HT1080 (cell line): ENCODE measurements around the gene MSANTD1. TPM values are rescaled to one million over a fixed set of nuclear protein-coding genes. Genes with fewer than 3 reads are reported as not detected.

Experiments used
- DNase-seq: peaks from one replicate; pipeline ENCODE4 v3.0.0-alpha.2; 2015; ENCODE audit warnings: low read depth
- total RNA-seq: library from RNA; depleted of rRNA; stranded (reverse); fragments of >200 nt; shearing (Covaris generic); gene quantifications from 2 replicates; pipeline ENCODE4 v1.2.3, GENCODE V29; 2014

The MSANTD1 gene
- total RNA-seq, 1 experiment from 2014 or later = not detected

DNA sequence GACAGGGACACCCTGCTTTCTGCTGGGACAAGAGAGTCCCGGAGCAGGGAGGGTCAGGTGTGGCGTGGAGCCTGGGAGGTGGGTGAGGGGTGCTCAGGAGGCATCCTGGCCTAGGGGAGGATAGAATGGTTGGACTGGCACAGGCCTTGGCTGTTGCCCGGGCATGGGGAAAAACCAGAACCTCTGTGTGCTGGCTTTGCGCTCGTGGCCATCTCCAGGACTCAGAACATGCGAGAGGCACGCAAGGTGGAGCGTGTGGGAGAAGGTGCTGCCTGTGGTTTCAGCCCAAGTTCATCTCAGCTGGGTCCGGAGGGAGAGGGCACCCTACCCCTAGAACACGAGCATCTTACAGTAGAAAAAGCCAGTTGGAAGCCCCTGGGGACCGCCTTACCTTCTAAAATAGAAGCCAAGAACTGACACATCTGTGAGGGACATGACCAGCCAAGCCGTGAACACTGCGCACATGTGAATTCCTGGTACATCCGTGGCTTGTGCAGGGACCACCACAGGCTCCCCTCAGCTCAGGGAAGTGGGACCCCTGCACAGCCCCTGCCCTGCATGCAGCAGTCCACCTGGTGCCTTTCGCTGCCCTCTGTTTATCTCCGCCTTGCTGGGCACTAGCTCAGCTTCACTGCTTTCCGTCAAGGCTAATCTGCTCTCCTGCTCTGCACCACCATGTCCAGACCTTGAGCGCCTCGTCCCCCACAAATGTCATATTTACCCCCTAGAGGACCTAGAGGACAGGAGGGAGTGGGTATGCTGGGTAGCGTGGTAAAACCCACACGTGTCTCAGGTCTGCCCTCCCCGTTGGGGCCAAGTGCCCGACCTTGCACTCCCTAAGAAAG lies 13.5 kb downstream of the MSANTD1 start:
- no peak for DNase-seq

DNA sequence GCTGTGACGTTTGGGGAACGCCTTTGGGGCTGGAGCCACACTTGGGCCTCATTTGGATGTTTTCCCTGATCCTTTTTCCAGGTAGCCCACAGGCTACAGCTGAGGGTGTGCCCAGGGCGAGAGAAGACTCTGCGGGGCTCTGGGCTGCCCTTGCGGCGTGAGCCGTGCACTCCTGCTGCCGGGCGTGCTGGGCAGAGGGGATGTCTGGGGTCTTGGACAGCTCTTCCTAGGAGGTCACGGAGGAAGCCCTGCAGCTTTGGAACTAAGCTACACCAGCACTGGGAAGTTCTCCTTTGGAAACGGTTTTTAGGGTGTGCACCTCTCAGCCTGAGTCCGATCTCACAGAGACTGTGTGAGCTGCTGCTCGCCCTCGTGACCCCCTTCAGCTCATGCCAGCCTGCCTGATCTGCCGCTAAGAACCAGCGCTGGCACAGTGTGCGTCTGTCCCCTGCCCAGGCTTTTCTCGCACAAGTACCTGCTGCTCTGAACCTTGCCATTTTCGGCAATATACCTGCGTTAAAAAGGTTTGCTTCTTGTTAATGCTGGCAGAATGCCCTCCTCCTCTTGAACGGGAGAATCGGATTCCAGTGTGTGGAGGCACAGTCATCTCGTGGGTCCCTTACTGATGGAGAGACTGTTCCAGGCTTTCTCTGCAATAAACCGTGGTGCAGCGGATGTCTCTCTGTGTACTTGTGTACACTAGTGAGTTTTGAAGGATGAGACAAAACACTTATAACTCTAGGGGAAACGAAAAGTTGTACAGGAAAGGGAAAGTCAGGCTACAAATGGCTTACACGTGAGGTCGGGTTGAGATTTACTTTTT lies 14.3 kb downstream of the MSANTD1 start:
- DNase-seq = no peak

GRCh38 chr4:3263876-3264193 lies 14.9 kb downstream of the MSANTD1 start:
- DNase-seq = no peak

GRCh38 chr4:3266076-3266475 lies 17.1 kb downstream of the MSANTD1 start:
- DNase-seq = no peak

DNA sequence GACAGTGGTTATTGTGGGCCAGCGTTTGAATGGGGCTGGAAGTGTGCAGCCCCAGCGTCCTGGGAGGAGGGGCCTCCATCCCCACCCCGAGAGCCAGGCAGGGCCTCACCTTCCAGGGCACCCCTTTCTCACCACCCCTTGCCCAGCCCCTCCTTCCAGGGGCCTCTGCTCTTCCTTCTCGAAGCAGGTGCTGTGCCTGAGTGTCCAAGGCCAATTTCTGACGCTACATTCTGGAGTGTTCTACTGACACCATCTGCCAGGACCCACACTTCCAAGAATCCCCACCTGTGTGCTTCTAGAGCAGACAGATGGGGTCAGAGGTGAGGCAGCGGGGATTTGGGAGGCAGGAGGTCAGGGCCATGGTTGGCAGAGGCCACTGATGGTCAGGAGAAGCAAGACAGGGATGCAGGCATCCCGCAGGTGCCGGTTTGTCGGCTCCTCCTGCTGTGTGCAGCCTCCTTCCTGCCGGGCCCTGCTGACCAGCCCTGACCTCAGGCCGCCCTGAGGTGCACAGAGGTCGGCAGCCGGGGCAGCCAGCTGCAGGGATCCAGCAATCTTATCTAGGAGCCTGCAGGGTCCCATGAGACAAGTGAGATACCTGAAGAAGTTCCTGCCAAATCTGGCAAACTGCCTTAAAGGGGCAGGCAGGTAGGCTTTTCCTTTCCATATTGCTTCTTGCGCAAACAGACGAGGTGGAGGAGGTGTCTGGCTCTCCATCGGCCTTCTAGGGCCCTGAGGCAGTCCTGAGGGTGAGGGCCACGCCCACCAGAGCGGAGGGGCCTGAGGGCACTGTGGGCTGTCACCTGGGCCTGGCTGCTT lies 18.8 kb downstream of the MSANTD1 start:
- DNase-seq = no peak

- no peak for DNase-seq
These were observed 19.6 kb downstream of the MSANTD1 start for GRCh38 chr4:3268395-3269104.

- no peak for DNase-seq
These were observed 20.4 kb downstream of the MSANTD1 start for GRCh38 chr4:3269105-3269927.

- DNase-seq = no peak
These were observed 21.1 kb downstream of the MSANTD1 start for GRCh38 chr4:3269991-3270611.

- no peak for DNase-seq
These were observed 22.2 kb downstream of the MSANTD1 start for GRCh38 chr4:3271131-3271530.

- DNase-seq = peak; percentile 75
These were observed 28.0 kb downstream of the MSANTD1 start for GRCh38 chr4:3276986-3277385.

DNA sequence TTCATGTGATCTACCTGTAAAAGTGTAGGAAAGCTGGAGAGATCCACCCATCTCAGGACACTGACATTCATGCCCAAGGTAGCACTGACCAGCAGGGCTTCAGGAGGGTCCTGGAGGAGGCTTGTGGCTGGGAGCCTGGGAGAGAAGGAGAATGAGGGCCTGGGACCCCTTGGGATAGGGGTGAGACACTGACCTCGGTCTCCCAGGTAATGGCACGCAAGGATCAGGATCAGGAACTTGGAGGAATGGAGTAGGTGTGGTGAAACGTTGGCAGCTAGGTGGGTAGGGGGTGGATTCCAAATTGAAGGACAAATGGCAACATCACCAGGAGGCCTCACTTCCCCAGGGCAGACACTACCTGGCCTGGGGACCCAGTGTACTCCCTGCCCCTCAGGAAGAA lies 31.5 kb downstream of the MSANTD1 start:
- DNase-seq = no peak

GRCh38 chr4:3283483-3283882 lies 34.5 kb downstream of the MSANTD1 start:
- no peak for DNase-seq

DNA sequence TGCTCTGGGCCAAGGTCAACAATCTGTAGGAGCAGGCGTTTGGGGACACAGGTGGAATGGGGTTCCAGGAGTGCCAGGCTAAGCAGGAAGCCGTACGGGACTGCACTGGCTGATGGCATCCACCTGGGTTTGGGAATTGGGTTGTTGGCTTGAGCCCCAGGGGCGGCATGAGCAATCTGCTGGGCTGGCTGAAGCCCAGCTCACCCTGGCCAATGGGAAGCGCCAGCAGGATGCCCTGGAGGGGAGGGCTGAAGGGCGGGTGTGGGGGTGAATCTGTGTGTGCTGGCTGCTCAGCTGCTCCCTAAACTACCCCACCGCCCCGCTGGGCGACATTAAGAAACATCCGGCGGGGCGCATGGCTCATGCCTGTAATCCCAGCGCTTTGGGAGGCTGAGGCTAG lies 35.0 kb downstream of the MSANTD1 start:
- peak; percentile 30 for DNase-seq

GRCh38 chr4:3284734-3285557 lies 36.0 kb downstream of the MSANTD1 start:
- no peak for DNase-seq

DNA sequence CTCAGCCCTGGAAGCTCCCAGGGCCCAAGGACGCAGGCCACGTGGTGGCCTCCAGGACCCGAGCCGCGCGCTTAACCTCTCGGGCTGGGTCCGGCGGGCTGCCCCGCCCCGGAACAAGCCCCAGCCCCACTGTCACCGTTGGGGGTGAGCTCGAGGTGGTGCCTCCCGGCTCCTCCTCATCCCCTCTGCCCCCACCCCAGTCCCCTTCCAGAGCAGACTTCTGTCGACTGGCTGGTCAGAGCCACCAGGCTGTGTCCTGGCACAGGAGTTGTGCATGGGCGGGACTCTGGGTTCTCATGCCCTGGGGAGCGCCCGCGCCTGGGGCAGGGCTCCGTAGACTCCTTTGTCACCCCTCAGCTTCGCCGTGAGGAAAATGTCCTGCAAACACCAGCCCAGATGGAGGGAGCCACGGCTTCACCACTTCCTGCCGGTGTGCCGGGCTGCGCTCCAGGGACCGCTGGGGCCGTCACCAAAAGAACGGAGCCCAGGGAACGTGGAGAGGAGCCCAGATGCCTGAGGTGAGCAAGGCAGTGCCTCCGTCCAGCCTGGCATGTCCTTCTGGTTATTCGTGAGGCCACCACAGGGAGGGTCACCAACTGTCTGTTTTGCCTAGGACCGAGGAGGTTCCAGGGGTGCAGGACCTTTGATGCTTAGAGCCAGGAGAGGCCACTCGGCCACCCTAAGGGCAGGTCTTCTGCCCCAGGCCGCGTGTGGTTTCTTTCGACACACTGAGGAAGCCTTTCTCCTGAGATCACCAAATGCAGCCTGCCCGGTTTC lies 36.8 kb downstream of the MSANTD1 start:
- peak; percentile 45 for DNase-seq

DNA sequence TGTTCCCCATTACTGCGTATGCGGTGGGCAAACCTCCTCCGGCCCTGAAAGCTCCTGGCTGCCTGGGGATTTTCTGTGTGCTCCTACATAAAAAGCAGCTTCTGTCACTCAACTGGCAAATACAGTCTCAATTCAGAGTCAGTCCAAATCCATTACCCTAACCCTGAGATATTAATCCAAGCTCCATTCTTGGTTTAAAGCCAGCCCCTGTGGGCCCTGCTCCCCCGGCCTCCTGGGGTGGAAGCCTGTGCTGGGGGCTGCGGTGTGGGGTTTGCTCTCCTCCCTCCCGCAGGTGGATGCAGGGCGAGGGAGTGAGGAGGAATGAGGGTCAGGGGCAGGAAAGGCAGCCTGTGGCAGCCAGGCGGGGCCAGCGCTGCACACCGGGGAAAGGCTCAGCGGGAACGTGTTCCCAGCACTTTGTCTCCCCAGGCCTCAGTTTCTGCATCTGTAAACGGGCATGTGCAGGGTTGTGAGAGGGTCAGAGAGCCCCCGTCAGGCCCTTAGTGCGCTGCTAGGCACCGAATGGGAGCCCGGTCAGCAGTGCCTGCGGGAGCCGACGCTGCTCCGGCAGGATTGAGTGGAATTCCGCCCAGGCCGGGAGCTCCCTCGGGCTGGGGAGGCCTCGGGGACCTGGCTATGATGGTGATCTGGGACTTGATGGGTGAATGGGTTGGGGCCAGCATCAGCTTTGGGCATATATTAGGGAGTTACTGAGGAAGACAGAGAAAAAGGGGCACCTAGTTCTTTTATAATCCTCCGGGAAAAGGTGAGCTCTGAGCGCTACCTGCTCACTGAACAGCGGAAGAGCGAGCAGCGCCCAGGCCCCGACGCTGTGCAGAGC lies 37.6 kb downstream of the MSANTD1 start:
- no peak for DNase-seq
